ENCODE data around the gene KHDRBS2.

DNA sequence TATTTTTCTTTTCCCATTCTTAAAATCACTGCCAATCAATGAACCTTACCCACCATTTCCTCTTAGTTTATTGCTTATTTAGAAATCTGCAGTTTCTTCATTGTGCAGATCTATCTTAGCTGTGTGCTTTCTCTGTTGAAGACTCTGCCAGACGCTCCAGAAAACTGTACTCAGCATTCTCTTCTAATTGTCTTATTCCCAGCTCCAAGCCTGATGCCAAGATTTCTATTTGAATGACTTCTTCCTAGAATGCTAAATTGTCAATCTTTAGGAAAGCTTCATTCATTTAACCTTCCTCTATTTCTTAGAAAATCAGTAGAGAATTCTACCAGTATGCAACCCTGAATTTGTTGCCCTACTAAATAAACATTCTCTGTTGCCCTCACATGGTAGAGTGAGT is 308.9 kb downstream of the KHDRBS2 start:
- TF ChIP-seq CTCF (IDR thresholded peaks at IDR 0.05) (no peak), POLR2A (IDR thresholded peaks at IDR 0.05) (no peak), POLR2AphosphoS5 (IDR thresholded peaks at IDR 0.05) (no peak)

Measured in breast epithelium (tissue), 3 donors.